H1 (cell line): ENCODE measurements around the gene HMCN2. TPM values are rescaled to one million over a fixed set of nuclear protein-coding genes. Genes with fewer than 3 reads are reported as not detected.

Experiments
- CTCF ChIA-PET: fragments of 300-600 bp; sonication (Branson Sonifier 250); formaldehyde crosslinking; loops from one replicate; lab custom pipeline; 2021; ENCODE audit not compliant: partially characterized antibody; lab: Charles Lee
- POLR2A ChIA-PET: fragments of 300-600 bp; sonication (Branson Sonifier 250); formaldehyde crosslinking; loops from one replicate; lab custom pipeline; 2021; ENCODE audit warnings: inconsistent platforms; ENCODE audit not compliant: partially characterized antibody; lab: Charles Lee
- DNase-seq, 2 experiments: peaks; one replicate each; pipeline versions ENCODE4 v3.0.0 to v3.0.0-alpha.2; 2010 to 2022; ENCODE audit warnings: low spot score in 2 of 2, low read depth in 1 of 2, mixed read lengths in 1 of 2
- FAIRE-seq: peaks from 2 replicates; lab custom pipeline; 2011; peaks lifted over from hg19 to GRCh38; lab: Jason Lieb, UNC
- H2AFZ ChIP-seq: 2 replicates; pipeline ENCODE4 v1.8.1; 2012; ENCODE audit warnings: low read length, inconsistent platforms
- H2AK5ac ChIP-seq: 2 replicates; pipeline ENCODE4 v1.6.1; 2013; ENCODE audit warnings: low read depth, low read length
- H2BK120ac ChIP-seq: replicated peaks from 2 replicates; pipeline ENCODE3; 2013; ENCODE audit warnings: low read depth, low read length, inconsistent platforms
- H2BK12ac ChIP-seq: 2 replicates; pipeline ENCODE4 v1.6.1; 2013; ENCODE audit warnings: low read depth, low read length
- H2BK15ac ChIP-seq: 2 replicates; pipeline ENCODE4 v1.6.1; 2013; ENCODE audit warnings: low read length
- H2BK20ac ChIP-seq: 2 replicates; pipeline ENCODE4 v1.6.1; 2013; ENCODE audit warnings: low read length
- H2BK5ac ChIP-seq: 2 replicates; pipeline ENCODE4 v1.6.1; 2013; ENCODE audit warnings: low read depth, low read length
- H3K14ac ChIP-seq: 2 replicates; pipeline ENCODE4 v1.6.1; 2013; ENCODE audit warnings: inconsistent platforms; ENCODE audit not compliant: insufficient read length
- H3K18ac ChIP-seq: 2 replicates; pipeline ENCODE4 v1.6.1; 2013; ENCODE audit warnings: low read length; ENCODE audit errors: extremely low read depth
- H3K23ac ChIP-seq: 2 replicates; pipeline ENCODE4 v1.6.1; 2013; ENCODE audit warnings: inconsistent platforms; ENCODE audit not compliant: insufficient read length
- H3K23me2 ChIP-seq: 2 replicates; pipeline ENCODE4 v1.6.1; 2013; ENCODE audit warnings: low read depth, low read length
- H3K27ac ChIP-seq: 2 replicates; pipeline ENCODE4 v1.6.1; 2011; ENCODE audit warnings: low read depth, low read length, inconsistent platforms
- H3K27me3 ChIP-seq, 4 experiments: replicated peaks in 1 of 4; 1 replicate in 1 of 4; 2 replicates in 3 of 4; pipeline versions ENCODE4 v1.6.1 to v1.8.1; 2011 to 2013; ENCODE audit warnings: low read length in 3 of 4, mild to moderate bottlenecking in 3 of 4, inconsistent platforms in 2 of 4, mixed read lengths in 2 of 4, moderate library complexity in 1 of 4; ENCODE audit not compliant: control insufficient read depth in 3 of 4, insufficient read depth in 3 of 4; ENCODE audit errors: extremely low read depth in 1 of 4
- H3K36me3 ChIP-seq, 4 experiments: 2 replicates each; pipeline versions ENCODE4 v1.6.1 to v1.8.1; 2011 to 2013; ENCODE audit warnings: mild to moderate bottlenecking in 4 of 4, low read length in 3 of 4, moderate library complexity in 2 of 4, control low read depth in 1 of 4, inconsistent platforms in 1 of 4; ENCODE audit not compliant: insufficient read depth in 4 of 4, control insufficient read depth in 2 of 4
- H3K4ac ChIP-seq: replicated peaks from 2 replicates; pipeline ENCODE3; 2013; ENCODE audit warnings: low read length, low read depth, mixed read lengths, inconsistent platforms; ENCODE audit not compliant: insufficient read length
- H3K4me1 ChIP-seq, 4 experiments: replicated peaks in 1 of 4; 1 replicate in 1 of 4; 2 replicates in 3 of 4; pipeline versions ENCODE4 v1.6.1 to v1.8.1; 2011 to 2013; ENCODE audit warnings: low read length in 3 of 4, inconsistent platforms in 2 of 4, mixed read lengths in 1 of 4; ENCODE audit not compliant: insufficient read depth in 4 of 4, control insufficient read depth in 3 of 4
- H3K4me2 ChIP-seq, 2 experiments: 2 replicates each; pipeline versions ENCODE4 v1.6.1 to v1.8.1; 2011 to 2013; ENCODE audit warnings: low read depth in 2 of 2, low read length in 2 of 2, control low read depth in 1 of 2, inconsistent platforms in 1 of 2, mild to moderate bottlenecking in 1 of 2; ENCODE audit not compliant: insufficient read depth in 1 of 2
- H3K4me3 ChIP-seq, 4 experiments: fragments of 200-600, 300-600 bp in 1 of 4; sonication (generic), shearing (Covaris generic), sonication (Bioruptor Twin) in 1 of 4; 2 replicates each; pipeline versions ENCODE4 v1.5.1 to v1.8.1; 2011 to 2016; ENCODE audit warnings: low read length in 4 of 4, low read depth in 3 of 4, control low read depth in 2 of 4, inconsistent platforms in 2 of 4, mild to moderate bottlenecking in 2 of 4, mixed read lengths in 1 of 4, moderate library complexity in 1 of 4; ENCODE audit not compliant: insufficient read depth in 2 of 4; ENCODE audit errors: extremely low read depth in 1 of 4
- H3K56ac ChIP-seq: replicated peaks from 2 replicates; pipeline ENCODE3; 2013; ENCODE audit warnings: low read depth, mild to moderate bottlenecking, mixed read lengths, low read length, inconsistent platforms; ENCODE audit not compliant: insufficient read length
- H3K79me1 ChIP-seq: 2 replicates; pipeline ENCODE4 v1.6.1; 2013; ENCODE audit warnings: low read depth, low read length, control low read depth
- H3K79me2 ChIP-seq, 2 experiments: 2 replicates each; pipeline versions ENCODE4 v1.6.1 to v1.8.1; 2012 to 2013; ENCODE audit warnings: low read length in 2 of 2, mild to moderate bottlenecking in 2 of 2, inconsistent platforms in 1 of 2; ENCODE audit not compliant: insufficient read depth in 2 of 2, control insufficient read depth in 1 of 2
- H3K9ac ChIP-seq, 4 experiments: replicated peaks in 1 of 4; 1 replicate in 1 of 4; 2 replicates in 3 of 4; pipeline versions ENCODE4 v1.6.1 to v1.8.1; 2011 to 2013; ENCODE audit warnings: low read depth in 3 of 4, low read length in 3 of 4, control low read depth in 2 of 4, mild to moderate bottlenecking in 2 of 4, moderate library complexity in 2 of 4, inconsistent platforms in 1 of 4; ENCODE audit errors: extremely low read depth in 1 of 4
- H3K9me3 ChIP-seq, 2 experiments: 2 replicates each; pipeline versions ENCODE4 v1.6.1 to v1.8.1; 2012 to 2013; ENCODE audit warnings: mild to moderate bottlenecking in 2 of 2, moderate library complexity in 2 of 2, control low read depth in 1 of 2, inconsistent platforms in 1 of 2, low read depth in 1 of 2, low read length in 1 of 2, mixed read lengths in 1 of 2; ENCODE audit not compliant: insufficient read depth in 2 of 2
- H4K20me1 ChIP-seq, 2 experiments: replicated peaks in 1 of 2; 2 replicates each; pipeline versions ENCODE3 to v1.8.1; 2011 to 2013; ENCODE audit warnings: inconsistent platforms in 2 of 2, low read length in 2 of 2, mild to moderate bottlenecking in 1 of 2; ENCODE audit not compliant: insufficient read depth in 2 of 2, control insufficient read depth in 1 of 2
- H4K5ac ChIP-seq: 2 replicates; pipeline ENCODE4 v1.6.1; 2013; ENCODE audit warnings: low read length, low read depth, mixed read lengths, inconsistent platforms; ENCODE audit not compliant: insufficient read length
- H4K8ac ChIP-seq: 2 replicates; pipeline ENCODE4 v1.8.0; 2013; ENCODE audit warnings: mild to moderate bottlenecking, moderate library complexity, low read length, inconsistent platforms; ENCODE audit not compliant: insufficient read depth; ENCODE audit errors: extremely low read depth
- H4K91ac ChIP-seq: replicated peaks from 2 replicates; pipeline ENCODE3; 2013; ENCODE audit warnings: low read length, mixed read lengths, inconsistent platforms; ENCODE audit not compliant: insufficient read length
- ASH2L ChIP-seq: fragments of 200-600, 300-600 bp; sonication (generic); IDR thresholded peaks from one replicate; pipeline ENCODE4 v1.7.1; 2017; ENCODE audit warnings: low read length
- BRCA1 ChIP-seq: IDR thresholded peaks from 2 replicates; pipeline ENCODE4 v1.6.1; 2012; ENCODE audit warnings: low read depth, low read length, improper control_type of control experiment
- CREB1 ChIP-seq: IDR thresholded peaks from 2 replicates; pipeline ENCODE4 v1.6.1; 2012; ENCODE audit warnings: inconsistent platforms
- EP300 ChIP-seq, 2 experiments: IDR thresholded peaks; 1 replicate in 1 of 2; 2 replicates in 1 of 2; pipeline ENCODE4 v1.6.1; 2011 to 2012; ENCODE audit warnings: low read depth in 2 of 2, low read length in 2 of 2, mild to moderate bottlenecking in 2 of 2, borderline replicate concordance in 1 of 2, inconsistent platforms in 1 of 2, moderate library complexity in 1 of 2
- JUND ChIP-seq: IDR thresholded peaks from 2 replicates; pipeline ENCODE4 v1.6.1; 2011; ENCODE audit warnings: mild to moderate bottlenecking, improper control_type of control experiment, low read length
- MAX ChIP-seq: IDR thresholded peaks from 2 replicates; pipeline ENCODE4 v1.6.1; 2012; ENCODE audit warnings: inconsistent platforms
- POLR2AphosphoS5 ChIP-seq: IDR thresholded peaks from 2 replicates; pipeline ENCODE4 v1.6.1; 2011; ENCODE audit warnings: low read depth, low read length
- POU5F1 ChIP-seq: IDR thresholded peaks from 2 replicates; pipeline ENCODE4 v1.6.1; 2011; ENCODE audit warnings: low read depth, mild to moderate bottlenecking, low read length, moderate library complexity
- RAD21 ChIP-seq, 2 experiments: IDR thresholded peaks in 1 of 2; conservative IDR thresholded peaks in 1 of 2; 2 replicates each; pipeline ENCODE4 v1.6.1; 2011; ENCODE audit warnings: low read depth in 2 of 2, low read length in 2 of 2, improper control_type of control experiment in 1 of 2, inconsistent platforms in 1 of 2, mild to moderate bottlenecking in 1 of 2, moderate library complexity in 1 of 2
- SIRT6 ChIP-seq: IDR thresholded peaks from one replicate; pipeline ENCODE4 v1.7.1; 2012; ENCODE audit warnings: low read length, inconsistent platforms
- SIX5 ChIP-seq: IDR thresholded peaks from 2 replicates; pipeline ENCODE4 v1.6.1; 2011; ENCODE audit warnings: mild to moderate bottlenecking, low read depth, low read length
- SP1 ChIP-seq: IDR thresholded peaks from 2 replicates; pipeline ENCODE4 v1.6.1; 2011; ENCODE audit warnings: low read depth, low read length
- SP4 ChIP-seq: IDR thresholded peaks from 2 replicates; pipeline ENCODE4 v1.6.1; 2012; ENCODE audit warnings: low read length, inconsistent platforms
- SRF ChIP-seq: IDR thresholded peaks from 2 replicates; pipeline ENCODE4 v1.6.1; 2011; ENCODE audit warnings: mild to moderate bottlenecking, low read depth, low read length, moderate library complexity
- TCF12 ChIP-seq: IDR thresholded peaks from 2 replicates; pipeline ENCODE4 v1.6.1; 2011; ENCODE audit warnings: low read depth, mild to moderate bottlenecking, low read length
- WGBS, 2 experiments: shearing (Covaris generic) in 1 of 2; methylation state at CpG; one replicate each; pipeline versions ENCODE4 v1.1.6 to v1.1.7; 2013 to 2015; ENCODE audit warnings: low lambda C conversion rate in 2 of 2, mixed read lengths in 2 of 2, inconsistent platforms in 1 of 2, low coverage in 1 of 2, missing lambda C conversion rate in 1 of 2; ENCODE audit not compliant: insufficient replicate concordance in 2 of 2, insufficient coverage in 1 of 2, insufficient read length in 1 of 2; ENCODE audit errors: extremely low coverage in 1 of 2, missing lambda C conversion rate in 1 of 2; 5-methylcytosine and 5-hydroxymethylcytosine counted together
- polyA plus RNA-seq, 7 experiments: library from polyadenylated mRNA; depleted of rRNA in 3 of 7; stranded (reverse) in 5 of 7; unstranded in 2 of 7; fragments of >200 nt in 5 of 7; fragments of 200-250 nt in 2 of 7; gene quantifications; 1 replicate in 5 of 7; 2 replicates in 1 of 7; 4 replicates in 1 of 7; pipeline versions ENCODE4 v1.2.1 to v1.2.3, GENCODE V29; 2011 to 2013; ENCODE audit warnings: missing spikeins in 2 of 7, mixed read lengths in 2 of 7
- total RNA-seq: library from RNA; stranded (reverse); fragmentation: NEBNext Ultra II Directional; extraction: Animal tissue kit (Norgen Biotek cat#: 25700); gene quantifications from 2 replicates; pipeline ENCODE4 v1.2.1, GENCODE V29; 2021

HMCN2 gene
- total and polyA plus RNA-seq, 2 of the 8 experiments (the other 6 are each of a cell fraction or from before 2014, with no cell fraction given) = 5.0 to 9.1 TPM

- no peak for FAIRE-seq
- Histone ChIP-seq H2BK5ac (0 out of 2 replicates have a peak overlapping the region, but pooled peaks have one; percentile 85), H4K8ac (peak overlapping the region; percentile 7), H3K9me3 (no peaks in the 10 kb centered on the region), H2BK20ac (no peak overlapping the region), H3K18ac (no peak overlapping the region), H3K4me3 (no peak overlapping the region), H3K36me3 (0 out of 8 replicates have a peak, but pooled peaks cover 0 to 2% (median 0%) of the 10 kb centered on the region in 4 experiments), H2BK120ac (no peak overlapping the region), H4K91ac (no peak overlapping the region), H3K9ac (no peak overlapping the region), H3K79me1 (no peaks in the 10 kb centered on the region), H2BK12ac (0 out of 2 replicates have a peak overlapping the region, but pooled peaks have one; percentile 39), H3K4me1 (peaks cover 0 to 16% (median 2%) of the 10 kb centered on the region in 4 experiments; a peak in 4 of 7 replicates), H3K27ac (no peak overlapping the region), H3K4me2 (no peak overlapping the region), H3K27me3 (no peaks in the 10 kb centered on the region), H2AK5ac (no peak overlapping the region), H4K5ac (no peak overlapping the region), H4K20me1 (peaks cover 0 to 5% of the 10 kb centered on the region in 2 experiments), H2BK15ac (no peak overlapping the region), H3K23me2 (no peaks in the 10 kb centered on the region), H3K56ac (no peak overlapping the region), H3K23ac (no peak overlapping the region), H2AFZ (no peak overlapping the region), H3K4ac (no peak overlapping the region), H3K14ac (no peak overlapping the region), H3K79me2 (no peaks in the 10 kb centered on the region)
- ChIA-PET CTCF (interaction anchor here (0.5 to 6.6 kb wide), 10 partner anchors 11 to 249 kb away, joined by 3 to 47 read pairs (median 8); no protein-coding TSS in a partner anchor), POLR2A (interaction anchor here (1.6 kb wide), 1 partner anchor 12 kb away, joined by 4 read pairs; no protein-coding TSS in a partner anchor)
- no peak for DNase-seq
- 80% methylated on average over 6 of the region's 8 CpGs; no CpG with 5 or more reads in 1 of the 2 experiments for WGBS, 2 experiments
- no peak for TF ChIP-seq CREB1
- TF ChIP-seq EP300 (IDR thresholded peaks at IDR 0.05; ENCODE audit: borderline replicate concordance in 1 of 2, low read depth in 2 of 2, low read length in 2 of 2) = no peak
- no peak for TF ChIP-seq SIX5
- TF ChIP-seq POLR2AphosphoS5 = no peak
- TF ChIP-seq ASH2L = no peak
- no peak for TF ChIP-seq BRCA1
- no peak for TF ChIP-seq SP4
- TF ChIP-seq TCF12 = no peak
- TF ChIP-seq POU5F1 = no peak
- TF ChIP-seq SP1 = no peak
- TF ChIP-seq SRF = no peak
- TF ChIP-seq SIRT6 = no peak
- no peak for TF ChIP-seq MAX
- no peak for TF ChIP-seq RAD21 (IDR thresholded peaks at IDR 0.05 in 1 of 2, conservative IDR thresholded peaks at IDR 0.05 in 1 of 2; ENCODE audit: low read depth in 2 of 2, low read length in 2 of 2)
- no peak for TF ChIP-seq JUND
Measured at GRCh38 chr9:130316430-130316829, 50.9 kb downstream of the HMCN2 start.
